ENCODE data around the gene NKD2. TPM values are rescaled to one million over a fixed set of nuclear protein-coding genes. Genes with fewer than 3 reads are reported as not detected.

Gene NKD2
- polyA plus RNA-seq, 1 experiment, result not detected

DNA sequence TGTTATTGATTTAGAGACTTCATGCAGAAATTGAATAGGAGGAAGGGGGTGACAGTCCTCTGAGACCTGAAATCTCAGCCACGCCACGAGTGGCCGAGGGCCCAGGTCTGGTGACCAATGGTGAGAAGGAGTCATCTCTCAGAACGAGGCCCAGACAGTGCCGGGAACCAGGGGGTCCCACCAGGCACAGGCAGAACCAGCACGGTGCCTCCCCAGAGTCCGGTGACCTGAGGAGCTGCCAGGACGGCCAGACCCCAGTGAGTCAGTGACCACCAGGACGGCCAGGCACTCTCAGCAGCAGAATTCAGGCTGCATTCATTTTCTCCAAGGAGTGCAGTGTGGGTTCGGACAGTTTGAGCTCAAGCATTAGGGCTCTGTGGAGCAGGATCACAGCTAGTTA is 43.8 kb upstream of the NKD2 start:
- Histone ChIP-seq H3K27me3 (ENCODE audit: control insufficient read depth, insufficient read depth, low read length) (peaks cover 79% of the 10 kb centered on the region), H3K27ac (ENCODE audit: low read depth, low read length) (no peak overlapping the region), H3K4me3 (ENCODE audit: low read depth, low read length) (no peak overlapping the region), H3K9me3 (ENCODE audit: control insufficient read depth, insufficient read depth, low read length) (peaks cover 11% of the 10 kb centered on the region)
- TF ChIP-seq, protein P1, sequence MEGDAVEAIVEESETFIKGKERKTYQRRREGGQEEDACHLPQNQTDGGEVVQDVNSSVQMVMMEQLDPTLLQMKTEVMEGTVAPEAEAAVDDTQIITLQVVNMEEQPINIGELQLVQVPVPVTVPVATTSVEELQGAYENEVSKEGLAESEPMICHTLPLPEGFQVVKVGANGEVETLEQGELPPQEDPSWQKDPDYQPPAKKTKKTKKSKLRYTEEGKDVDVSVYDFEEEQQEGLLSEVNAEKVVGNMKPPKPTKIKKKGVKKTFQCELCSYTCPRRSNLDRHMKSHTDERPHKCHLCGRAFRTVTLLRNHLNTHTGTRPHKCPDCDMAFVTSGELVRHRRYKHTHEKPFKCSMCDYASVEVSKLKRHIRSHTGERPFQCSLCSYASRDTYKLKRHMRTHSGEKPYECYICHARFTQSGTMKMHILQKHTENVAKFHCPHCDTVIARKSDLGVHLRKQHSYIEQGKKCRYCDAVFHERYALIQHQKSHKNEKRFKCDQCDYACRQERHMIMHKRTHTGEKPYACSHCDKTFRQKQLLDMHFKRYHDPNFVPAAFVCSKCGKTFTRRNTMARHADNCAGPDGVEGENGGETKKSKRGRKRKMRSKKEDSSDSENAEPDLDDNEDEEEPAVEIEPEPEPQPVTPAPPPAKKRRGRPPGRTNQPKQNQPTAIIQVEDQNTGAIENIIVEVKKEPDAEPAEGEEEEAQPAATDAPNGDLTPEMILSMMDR (IDR thresholded peaks at IDR 0.05; ENCODE audit: low read depth, low read length), result no peak
- ChIA-PET CTCF (interaction anchor here (1.0 kb wide), 1 partner anchor 680 kb away, joined by 3 read pairs; no protein-coding TSS in a partner anchor), POLR2A (no interaction called here)
- DNase-seq (ENCODE audit: low read depth, low spot score), result no peak

GRCh38 chr5:965604-966344 is 42.8 kb upstream of the NKD2 start:
- CTCF ChIA-PET, result interaction anchor here (1.0 kb wide), 1 partner anchor 679 kb away, joined by 3 read pairs; no protein-coding TSS in a partner anchor

GRCh38 chr5:966345-966710 is 42.3 kb upstream of the NKD2 start:
- H3K27me3 ChIP-seq (ENCODE audit: control insufficient read depth, insufficient read depth, low read length), result peaks cover 74% of the 10 kb centered on the region
- CTCF ChIA-PET, result no interaction called here
- no peak overlapping the region for H3K4me3 ChIP-seq (ENCODE audit: low read depth, low read length)
- POLR2A ChIA-PET, result no interaction called here
- DNase-seq (ENCODE audit: low read depth, low spot score), result no peak
- peaks cover 11% of the 10 kb centered on the region for H3K9me3 ChIP-seq (ENCODE audit: control insufficient read depth, insufficient read depth, low read length)
- TF ChIP-seq, protein P1 (IDR thresholded peaks at IDR 0.05; ENCODE audit: low read depth, low read length), result no peak
- no peak overlapping the region for H3K27ac ChIP-seq (ENCODE audit: low read depth, low read length)

More at GRCh38 chr5:965604-966344, 42.8 kb upstream of the NKD2 start:
- Histone ChIP-seq H3K4me3 (ENCODE audit: low read depth, low read length) (no peak overlapping the region), H3K9me3 (ENCODE audit: control insufficient read depth, insufficient read depth, low read length) (peaks cover 11% of the 10 kb centered on the region), H3K27ac (ENCODE audit: low read depth, low read length) (no peak overlapping the region), H3K27me3 (ENCODE audit: control insufficient read depth, insufficient read depth, low read length) (peaks cover 78% of the 10 kb centered on the region)
- TF ChIP-seq, protein P1 (IDR thresholded peaks at IDR 0.05; ENCODE audit: low read depth, low read length), result no peak
- POLR2A ChIA-PET, result no interaction called here
- DNase-seq (ENCODE audit: low read depth, low spot score), result no peak

- ChIA-PET CTCF (no interaction called here), POLR2A (no interaction called here)
- no peak overlapping the region for H3K4me3 ChIP-seq (ENCODE audit: low read depth, low read length)
- H3K27ac ChIP-seq (ENCODE audit: low read depth, low read length), result no peak overlapping the region
- peaks cover 6% of the 10 kb centered on the region for H3K9me3 ChIP-seq (ENCODE audit: control insufficient read depth, insufficient read depth, low read length)
- TF ChIP-seq, protein P1 (IDR thresholded peaks at IDR 0.05; ENCODE audit: low read depth, low read length), result no peak
- no peak for DNase-seq (ENCODE audit: low read depth, low spot score)
- peaks cover 69% of the 10 kb centered on the region for H3K27me3 ChIP-seq (ENCODE audit: control insufficient read depth, insufficient read depth, low read length)
Measured at GRCh38 chr5:966941-967340, 41.7 kb upstream of the NKD2 start.

DNA sequence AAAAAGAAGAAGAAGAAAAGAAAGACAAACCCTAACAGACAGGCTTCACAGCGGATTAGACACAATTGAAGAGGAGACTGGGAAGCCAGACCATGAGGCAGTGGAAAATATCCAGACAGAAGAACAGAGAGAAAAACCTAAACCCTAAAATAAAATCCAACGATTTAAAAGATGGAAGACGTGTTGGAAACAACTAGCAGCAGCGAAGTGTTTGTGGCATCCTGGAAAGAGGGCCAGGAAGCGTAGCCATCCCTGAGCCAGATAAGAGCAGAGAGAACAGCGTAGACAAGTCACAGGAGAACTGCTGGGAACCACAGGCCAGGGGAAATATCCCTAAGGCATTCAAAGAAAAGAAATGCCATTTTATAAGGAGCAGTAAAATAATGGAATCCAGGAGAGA is 39.7 kb upstream of the NKD2 start:
- ChIA-PET CTCF (no interaction called here), POLR2A (no interaction called here)
- TF ChIP-seq, protein P1 (IDR thresholded peaks at IDR 0.05; ENCODE audit: low read depth, low read length), result no peak
- no peak overlapping the region for H3K27ac ChIP-seq (ENCODE audit: low read depth, low read length)
- no peak overlapping the region for H3K4me3 ChIP-seq (ENCODE audit: low read depth, low read length)
- peaks cover 4% of the 10 kb centered on the region for H3K9me3 ChIP-seq (ENCODE audit: control insufficient read depth, insufficient read depth, low read length)
- no peak for DNase-seq (ENCODE audit: low read depth, low spot score)
- peaks cover 52% of the 10 kb centered on the region for H3K27me3 ChIP-seq (ENCODE audit: control insufficient read depth, insufficient read depth, low read length)

Measured in AG04450 (cell line).